Measurements from ENCODE around the gene RNF144A. TPM values are rescaled to one million over a fixed set of nuclear protein-coding genes. Genes with fewer than 3 reads are reported as not detected.
A peak's percentile ranks its signal among the peaks of the same experiment; 100 is the strongest.

RNF144A gene
- total and polyA plus RNA-seq, 12 donors: 13.0 to 103 (median 42.3) TPM

GRCh38 chr2:7089284-7089683, 172.1 kb downstream of the RNF144A start:
- H3K4me1 ChIP-seq (replicated peaks in 1 of 2): no peaks in the 10 kb centered on the region
- H3K9me3 ChIP-seq (replicated peaks in 1 of 3): no peaks in the 10 kb centered on the region
- intact Hi-C loops (cut with DNase I): no loop called here
- H3K36me3 ChIP-seq (replicated peaks in 1 of 2): no peaks in the 10 kb centered on the region
- no peak for DNase-seq
- no peak overlapping the region for H3K4me3 ChIP-seq
- no peak overlapping the region for H3K27ac ChIP-seq
- 92 to 97% (median 93%) methylated on average over 14 to 16 of the region's 16 CpGs for WGBS, 4 donors
- H3K27me3 ChIP-seq: no peaks in the 10 kb centered on the region
- TF ChIP-seq POLR2A (IDR thresholded peaks at IDR 0.05): no peak
- no peak for TF ChIP-seq CTCF (IDR thresholded peaks at IDR 0.05)

GRCh38 chr2:7089898-7090510, 172.8 kb downstream of the RNF144A start:
- WGBS, 4 donors: 84 to 95% (median 94%) methylated on average over 8 to 26 of the region's 26 CpGs
- no peaks in the 10 kb centered on the region for H3K4me1 ChIP-seq (replicated peaks in 1 of 2)
- no peaks in the 10 kb centered on the region for H3K9me3 ChIP-seq (replicated peaks in 1 of 3)
- H3K27ac ChIP-seq: no peak overlapping the region
- H3K36me3 ChIP-seq (replicated peaks in 1 of 2): no peaks in the 10 kb centered on the region
- intact Hi-C loops (cut with DNase I): no loop called here
- TF ChIP-seq POLR2A (IDR thresholded peaks at IDR 0.05) (no peak), CTCF (IDR thresholded peaks at IDR 0.05) (no peak)
- H3K4me3 ChIP-seq: no peak overlapping the region
- no peaks in the 10 kb centered on the region for H3K27me3 ChIP-seq
- DNase-seq: no peak

GRCh38 chr2:7093376-7093775, 176.2 kb downstream of the RNF144A start:
- H3K27me3 ChIP-seq: no peaks in the 10 kb centered on the region
- no peaks in the 10 kb centered on the region for H3K36me3 ChIP-seq (replicated peaks in 1 of 2)
- no peak overlapping the region for H3K27ac ChIP-seq
- H3K4me1 ChIP-seq (replicated peaks in 1 of 2): no peaks in the 10 kb centered on the region
- no peak for TF ChIP-seq POLR2A (IDR thresholded peaks at IDR 0.05)
- TF ChIP-seq CTCF (IDR thresholded peaks at IDR 0.05): no peak
- 83 to 95% (median 89%) methylated on average over 3 of the region's 3 CpGs for WGBS, 4 donors
- H3K4me3 ChIP-seq: no peak overlapping the region
- intact Hi-C loops (cut with DNase I): no loop called here
- H3K9me3 ChIP-seq (replicated peaks in 1 of 3): no peaks in the 10 kb centered on the region
- peak in 1 of 7 donors; percentile 30 for DNase-seq

Other genes with a start within 250 kb of the RNF144A start
- 10 to 100 TPM in 3 of 9 donors, 1 to 10 TPM in 6; 3.7 to 18.8 (median 7.4) TPM for gene CMPK2, start 51.5 kb upstream of the RNF144A start, total RNA-seq
- 1 to 10 TPM; 2.4 to 9.3 (median 4.2) TPM for gene CMPK2, start 51.5 kb upstream of the RNF144A start, polyA plus RNA-seq
- 10 to 100 TPM in 1 of 9 donors, 1 to 10 TPM in 8; 1.2 to 11.5 (median 4.3) TPM for gene RSAD2, start 39.6 kb upstream of the RNF144A start, total RNA-seq
- gene RSAD2, start 39.6 kb upstream of the RNF144A start, polyA plus RNA-seq: 1 to 10 TPM; 2.3 to 8.1 (median 3.9) TPM